GM18511 (cell line): ENCODE results near the gene PITX2.

ENCODE experiments used
- ATAC-seq: cut with Tn5 transposase; IDR thresholded peaks from one replicate; pipeline ENCODE4 v1.9.1; 2021; ENCODE audit warnings: mild to moderate bottlenecking, moderate library complexity; ENCODE audit not compliant: unreplicated experiment

Gene PITX2

GRCh38 chr4:110636680-110637407 lies 14.0 kb upstream of the PITX2 start:
- no peak for ATAC-seq

DNA sequence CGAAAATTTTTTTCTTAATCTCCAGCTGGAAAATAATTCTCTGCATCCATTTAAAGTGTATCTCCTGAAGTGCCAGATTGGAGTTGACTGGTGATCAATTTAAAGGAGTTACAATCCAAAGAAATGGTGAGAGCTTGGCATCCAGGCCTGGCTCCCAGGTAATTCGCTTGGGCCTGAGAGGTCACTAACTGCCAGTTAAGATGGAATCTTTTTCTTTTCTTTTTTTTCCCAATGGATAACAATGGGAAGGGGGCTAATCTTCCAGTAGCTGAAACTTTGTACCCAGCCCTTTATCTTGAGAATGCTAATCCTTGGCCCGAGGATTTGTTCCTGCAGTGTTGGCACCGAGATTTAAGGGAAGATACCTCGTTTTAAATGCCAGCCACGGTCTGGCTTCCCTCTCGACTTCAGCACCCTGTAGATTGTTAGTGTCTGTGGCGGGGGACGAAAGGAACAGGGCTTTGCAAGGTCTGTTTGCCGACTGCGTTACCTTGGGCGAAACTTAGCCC lies 13.3 kb upstream of the PITX2 start:
- ATAC-seq = no peak

DNA sequence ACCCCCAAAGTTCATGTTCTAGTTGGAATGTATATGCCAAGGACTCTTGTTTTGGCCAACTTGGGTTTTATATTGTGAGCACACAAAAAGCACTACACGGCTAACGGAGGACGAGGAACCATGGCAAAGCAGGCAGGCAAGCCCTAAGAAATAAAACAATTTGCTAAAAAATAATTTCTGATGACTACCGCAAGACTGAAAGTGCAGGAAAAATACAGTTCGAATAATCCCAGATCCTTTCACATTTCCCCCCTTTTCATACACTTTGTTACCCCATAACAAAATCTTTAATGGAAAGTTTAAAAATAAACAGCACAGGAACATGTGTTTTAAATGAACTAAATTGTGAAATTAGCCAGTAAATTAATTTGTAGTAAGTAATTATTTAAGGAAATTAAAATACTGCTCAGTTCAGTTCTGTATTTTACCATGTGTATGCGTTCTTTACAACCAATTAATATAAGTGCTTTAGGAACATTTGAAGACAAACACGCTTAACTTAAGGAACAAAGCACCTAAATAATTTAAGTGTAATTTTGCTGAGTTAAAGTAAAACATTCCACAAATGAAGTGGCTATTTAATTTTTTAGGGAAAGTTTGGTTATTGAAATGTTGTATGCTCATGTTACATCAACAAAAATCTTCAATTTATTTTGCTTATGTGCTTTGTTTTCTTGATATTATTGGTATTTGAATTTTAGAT lies 12.4 kb upstream of the PITX2 start:
- ATAC-seq = no peak

DNA sequence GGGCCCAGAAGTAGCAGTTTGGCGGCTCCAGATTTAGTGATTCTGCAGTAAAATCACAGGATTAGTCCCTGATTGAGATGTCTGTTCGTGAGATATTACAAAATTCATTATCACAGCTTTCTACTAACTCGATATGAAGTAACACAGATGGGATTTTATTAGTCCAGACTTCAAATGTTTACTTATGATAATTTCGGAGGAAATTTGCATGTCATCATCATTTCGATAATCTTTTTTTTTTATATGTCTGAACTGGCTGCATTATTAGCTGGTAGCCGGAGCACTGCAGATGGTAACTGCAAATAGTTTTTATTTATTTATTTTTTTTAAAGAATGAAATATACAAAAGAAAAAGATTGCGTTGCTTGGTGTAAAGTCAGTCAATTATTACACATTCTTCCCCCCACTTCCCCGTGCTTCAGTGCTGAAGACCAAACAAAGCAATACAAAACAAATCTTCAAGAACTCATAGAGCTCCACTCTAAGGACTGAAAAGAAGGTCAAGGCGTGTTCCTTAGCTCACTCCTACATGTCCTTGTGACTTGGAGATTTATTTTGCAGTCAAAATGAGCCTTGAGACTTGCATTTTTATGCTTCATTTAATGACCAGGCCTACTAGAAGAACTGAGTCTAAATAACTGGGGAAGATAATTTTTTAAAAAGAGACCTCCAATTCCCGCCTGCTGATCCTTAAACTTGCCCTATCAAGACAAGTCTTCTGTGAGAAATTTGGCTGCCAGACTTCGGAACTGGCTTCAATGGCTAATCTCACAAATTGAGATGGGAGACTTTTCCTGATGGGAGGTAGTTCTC lies 11.7 kb upstream of the PITX2 start:
- ATAC-seq = no peak

GRCh38 chr4:110633358-110634341 lies 10.8 kb upstream of the PITX2 start:
- ATAC-seq = no peak

- peak; percentile 2 for ATAC-seq
These were observed 9.9 kb upstream of the PITX2 start for GRCh38 chr4:110632506-110633357.

DNA sequence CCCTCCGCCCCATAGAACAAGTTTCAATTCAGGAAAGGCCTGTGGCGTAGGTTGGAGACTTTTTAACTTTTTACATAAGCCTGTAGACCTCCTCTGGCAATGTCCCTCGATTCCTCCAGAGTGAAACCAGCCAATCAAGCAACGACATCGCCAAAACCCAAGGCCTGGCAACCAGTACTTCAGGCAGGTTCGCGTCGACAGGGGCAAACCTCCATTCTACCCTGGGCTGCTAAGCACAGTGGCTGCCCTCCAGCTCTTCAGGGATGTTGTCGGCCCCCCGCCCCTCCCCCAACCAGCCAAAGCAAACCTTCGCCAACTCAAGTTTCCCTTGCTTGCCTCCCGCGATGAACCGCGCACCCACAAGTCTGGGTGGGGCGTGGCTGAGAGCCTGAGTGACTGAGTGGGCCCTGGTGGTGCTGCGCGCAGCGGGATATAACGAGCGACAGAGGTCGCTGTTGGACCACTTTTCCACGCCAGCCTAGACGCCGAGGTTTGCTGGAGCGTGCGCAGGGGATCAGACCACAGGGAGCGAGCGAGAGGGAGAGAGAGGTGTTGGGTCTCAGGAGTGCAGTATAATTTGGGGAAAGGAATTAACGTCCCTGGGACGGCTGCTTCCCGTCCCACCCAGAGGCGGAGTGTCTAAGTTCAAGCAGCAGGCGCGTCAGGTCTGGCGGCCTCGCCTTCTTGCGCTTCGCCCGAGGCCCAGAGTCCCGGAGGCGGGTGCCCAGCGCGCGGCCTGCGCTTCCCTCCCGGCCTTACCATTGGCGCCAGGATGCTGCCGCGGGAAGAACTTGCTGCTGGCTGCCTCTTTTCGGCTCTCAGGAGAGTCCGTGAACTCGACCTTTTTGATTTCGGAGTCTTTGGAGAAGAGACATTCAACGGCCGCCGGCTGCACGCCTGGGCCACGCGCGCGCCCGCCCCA lies 9.0 kb upstream of the PITX2 start:
- ATAC-seq = peak; percentile 99

GRCh38 chr4:110630688-110631402 lies 8.0 kb upstream of the PITX2 start:
- no peak for ATAC-seq

DNA sequence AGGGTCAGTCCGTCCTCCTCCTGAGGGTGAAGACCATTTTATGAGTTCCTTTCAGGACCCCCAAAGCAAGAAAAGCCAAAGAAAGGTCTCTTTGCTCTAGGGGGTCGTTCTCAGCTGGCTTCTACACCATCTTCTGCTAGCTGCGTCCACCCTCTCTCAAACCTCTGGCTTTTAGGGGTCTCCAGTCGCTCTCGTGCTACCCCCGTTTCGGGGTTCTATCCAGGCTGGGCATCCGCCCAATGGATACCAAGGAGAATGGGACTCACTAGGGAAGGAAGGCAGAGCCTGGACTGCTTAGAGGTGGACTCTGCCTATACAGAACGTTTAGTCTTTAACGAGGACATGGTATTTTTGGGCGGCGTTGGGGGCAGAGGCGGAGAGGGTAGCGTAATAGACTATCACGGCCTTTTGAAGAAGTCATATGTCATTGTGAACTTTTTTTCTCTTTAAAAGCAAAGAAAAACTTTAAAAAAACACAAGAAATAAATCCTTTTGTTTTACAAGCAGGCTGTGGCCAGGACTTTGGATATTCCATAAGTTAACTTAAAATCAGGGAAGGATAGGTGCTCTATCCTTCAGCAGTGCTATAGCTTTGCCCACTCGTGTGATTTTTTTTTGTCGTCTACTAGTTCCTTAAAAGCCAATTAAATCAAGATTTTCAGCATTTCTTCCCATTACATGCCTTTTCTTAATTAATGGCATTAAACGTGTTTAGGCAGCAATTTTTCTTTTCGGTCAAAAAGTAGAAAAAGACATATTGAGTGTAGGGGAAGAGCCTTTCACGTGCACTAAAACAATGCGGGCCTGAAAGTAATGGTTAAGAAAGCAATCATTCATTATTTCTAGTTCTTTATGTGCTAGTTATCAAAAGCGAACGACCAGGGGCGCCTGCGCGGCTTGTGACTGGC lies 7.2 kb upstream of the PITX2 start:
- no peak for ATAC-seq

- no peak for ATAC-seq
These were observed 6.4 kb upstream of the PITX2 start for GRCh38 chr4:110629214-110629754.

GRCh38 chr4:110628663-110629213 lies 5.9 kb upstream of the PITX2 start:
- ATAC-seq = no peak

- no peak for ATAC-seq
These were observed 5.2 kb upstream of the PITX2 start for GRCh38 chr4:110627977-110628662.

GRCh38 chr4:110626532-110627153 lies 3.8 kb upstream of the PITX2 start:
- no peak for ATAC-seq

DNA sequence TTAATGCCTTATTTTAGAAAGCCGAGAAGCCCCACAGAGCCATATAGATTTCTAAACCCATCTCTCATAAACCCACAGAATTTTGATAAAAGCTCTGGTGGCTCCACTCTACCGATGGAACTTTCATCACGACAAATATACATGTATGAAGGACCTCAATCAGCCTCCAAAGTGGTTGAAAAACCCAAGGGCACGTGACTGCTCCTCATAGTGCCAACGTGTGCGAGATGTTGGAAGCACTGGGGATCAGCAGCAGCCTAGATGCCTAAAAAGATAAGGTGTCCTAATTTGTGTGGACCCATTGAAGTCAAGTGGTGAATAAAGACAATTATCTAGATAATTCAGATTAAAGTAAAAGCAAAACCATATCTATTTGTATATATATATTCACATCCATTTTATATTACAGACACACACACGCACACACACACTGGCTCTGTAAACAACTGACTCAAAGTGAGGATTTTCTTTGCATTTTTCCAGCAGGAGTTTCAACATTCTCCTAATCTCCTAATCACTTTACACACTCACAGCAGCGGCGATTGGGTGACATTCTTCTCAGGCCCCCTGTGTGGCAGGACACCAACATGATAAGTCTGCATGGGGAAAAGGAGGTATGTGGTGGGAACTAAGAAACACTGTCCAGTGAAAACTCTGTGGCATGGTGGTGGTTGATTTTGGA lies 2.8 kb upstream of the PITX2 start:
- ATAC-seq = no peak
